Ishikawa (cell line): ENCODE results near the gene OSTF1.

ENCODE experiments used
- CEBPB ChIP-seq: IDR thresholded peaks from 2 replicates; pipeline ENCODE4 v1.6.1; 2012
- CREB1 ChIP-seq: IDR thresholded peaks from 2 replicates; pipeline ENCODE4 v1.6.1; 2012; ENCODE audit warnings: low read depth
- EGR1 ChIP-seq: IDR thresholded peaks from 2 replicates; pipeline ENCODE4 v1.6.1; 2012
- EP300 ChIP-seq: IDR thresholded peaks from 2 replicates; pipeline ENCODE4 v1.6.1; 2012; ENCODE audit warnings: borderline replicate concordance
- FOXM1 ChIP-seq: IDR thresholded peaks from 2 replicates; pipeline ENCODE4 v1.6.1; 2012; ENCODE audit warnings: low read depth, borderline replicate concordance
- NFIC ChIP-seq: IDR thresholded peaks from 2 replicates; pipeline ENCODE4 v1.6.1; 2012
- RAD21 ChIP-seq: IDR thresholded peaks from 2 replicates; pipeline ENCODE4 v1.6.1; 2012; ENCODE audit warnings: low read depth
- TAF1 ChIP-seq: IDR thresholded peaks from 2 replicates; pipeline ENCODE4 v1.6.1; 2012; ENCODE audit warnings: low read depth, mild to moderate bottlenecking
- TCF12 ChIP-seq: IDR thresholded peaks from 2 replicates; pipeline ENCODE4 v1.6.1; 2012; ENCODE audit warnings: low read depth
- TEAD4 ChIP-seq: IDR thresholded peaks from 2 replicates; pipeline ENCODE4 v1.6.1; 2012
- YY1 ChIP-seq: IDR thresholded peaks from 2 replicates; pipeline ENCODE4 v1.6.1; 2012; ENCODE audit warnings: low read depth
- ZBTB7A ChIP-seq: IDR thresholded peaks from 2 replicates; pipeline ENCODE4 v1.6.1; 2012; ENCODE audit warnings: low read depth
- TF ChIP-seq, protein P1 (sequence below): IDR thresholded peaks from 2 replicates; pipeline ENCODE4 v1.6.1; 2012; ENCODE audit warnings: low read depth, mild to moderate bottlenecking
- TF ChIP-seq, protein P2 (sequence below): IDR thresholded peaks from 2 replicates; pipeline ENCODE4 v1.6.1; 2012
- TF ChIP-seq, protein P3 (sequence below): IDR thresholded peaks from 2 replicates; pipeline ENCODE4 v1.6.1; 2012

Gene OSTF1

DNA sequence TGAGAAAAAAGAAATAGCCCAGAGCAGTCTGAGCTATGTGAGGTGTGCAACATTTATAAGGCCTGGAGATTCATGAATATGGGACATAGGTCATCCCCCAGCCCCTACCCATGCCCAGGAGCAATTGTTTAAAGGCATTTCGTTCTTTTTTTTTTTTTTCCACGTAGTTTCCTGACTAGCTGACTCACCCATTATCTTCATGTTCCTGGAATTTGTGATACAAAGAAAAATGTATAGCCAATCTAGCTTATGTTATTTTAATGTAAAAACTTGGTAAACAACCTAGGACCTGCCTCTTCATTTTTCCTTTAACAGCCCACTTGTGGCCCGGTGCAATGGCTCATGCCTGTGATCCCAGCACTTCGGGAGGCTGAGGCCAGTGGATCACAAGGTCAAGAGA, 81.3 kb downstream of the OSTF1 start:
- TF ChIP-seq RAD21 (no peak), TEAD4 (no peak), FOXM1 (no peak), YY1 (no peak), CREB1 (no peak), EP300 (no peak), CEBPB (no peak), NFIC (no peak), EGR1 (no peak)
- TF ChIP-seq, protein P1, sequence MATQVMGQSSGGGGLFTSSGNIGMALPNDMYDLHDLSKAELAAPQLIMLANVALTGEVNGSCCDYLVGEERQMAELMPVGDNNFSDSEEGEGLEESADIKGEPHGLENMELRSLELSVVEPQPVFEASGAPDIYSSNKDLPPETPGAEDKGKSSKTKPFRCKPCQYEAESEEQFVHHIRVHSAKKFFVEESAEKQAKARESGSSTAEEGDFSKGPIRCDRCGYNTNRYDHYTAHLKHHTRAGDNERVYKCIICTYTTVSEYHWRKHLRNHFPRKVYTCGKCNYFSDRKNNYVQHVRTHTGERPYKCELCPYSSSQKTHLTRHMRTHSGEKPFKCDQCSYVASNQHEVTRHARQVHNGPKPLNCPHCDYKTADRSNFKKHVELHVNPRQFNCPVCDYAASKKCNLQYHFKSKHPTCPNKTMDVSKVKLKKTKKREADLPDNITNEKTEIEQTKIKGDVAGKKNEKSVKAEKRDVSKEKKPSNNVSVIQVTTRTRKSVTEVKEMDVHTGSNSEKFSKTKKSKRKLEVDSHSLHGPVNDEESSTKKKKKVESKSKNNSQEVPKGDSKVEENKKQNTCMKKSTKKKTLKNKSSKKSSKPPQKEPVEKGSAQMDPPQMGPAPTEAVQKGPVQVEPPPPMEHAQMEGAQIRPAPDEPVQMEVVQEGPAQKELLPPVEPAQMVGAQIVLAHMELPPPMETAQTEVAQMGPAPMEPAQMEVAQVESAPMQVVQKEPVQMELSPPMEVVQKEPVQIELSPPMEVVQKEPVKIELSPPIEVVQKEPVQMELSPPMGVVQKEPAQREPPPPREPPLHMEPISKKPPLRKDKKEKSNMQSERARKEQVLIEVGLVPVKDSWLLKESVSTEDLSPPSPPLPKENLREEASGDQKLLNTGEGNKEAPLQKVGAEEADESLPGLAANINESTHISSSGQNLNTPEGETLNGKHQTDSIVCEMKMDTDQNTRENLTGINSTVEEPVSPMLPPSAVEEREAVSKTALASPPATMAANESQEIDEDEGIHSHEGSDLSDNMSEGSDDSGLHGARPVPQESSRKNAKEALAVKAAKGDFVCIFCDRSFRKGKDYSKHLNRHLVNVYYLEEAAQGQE: no peak
- TF ChIP-seq, protein P2, sequence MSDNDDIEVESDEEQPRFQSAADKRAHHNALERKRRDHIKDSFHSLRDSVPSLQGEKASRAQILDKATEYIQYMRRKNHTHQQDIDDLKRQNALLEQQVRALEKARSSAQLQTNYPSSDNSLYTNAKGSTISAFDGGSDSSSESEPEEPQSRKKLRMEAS: no peak
- TF ChIP-seq, protein P3, sequence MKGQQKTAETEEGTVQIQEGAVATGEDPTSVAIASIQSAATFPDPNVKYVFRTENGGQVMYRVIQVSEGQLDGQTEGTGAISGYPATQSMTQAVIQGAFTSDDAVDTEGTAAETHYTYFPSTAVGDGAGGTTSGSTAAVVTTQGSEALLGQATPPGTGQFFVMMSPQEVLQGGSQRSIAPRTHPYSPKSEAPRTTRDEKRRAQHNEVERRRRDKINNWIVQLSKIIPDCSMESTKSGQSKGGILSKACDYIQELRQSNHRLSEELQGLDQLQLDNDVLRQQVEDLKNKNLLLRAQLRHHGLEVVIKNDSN: no peak

DNA sequence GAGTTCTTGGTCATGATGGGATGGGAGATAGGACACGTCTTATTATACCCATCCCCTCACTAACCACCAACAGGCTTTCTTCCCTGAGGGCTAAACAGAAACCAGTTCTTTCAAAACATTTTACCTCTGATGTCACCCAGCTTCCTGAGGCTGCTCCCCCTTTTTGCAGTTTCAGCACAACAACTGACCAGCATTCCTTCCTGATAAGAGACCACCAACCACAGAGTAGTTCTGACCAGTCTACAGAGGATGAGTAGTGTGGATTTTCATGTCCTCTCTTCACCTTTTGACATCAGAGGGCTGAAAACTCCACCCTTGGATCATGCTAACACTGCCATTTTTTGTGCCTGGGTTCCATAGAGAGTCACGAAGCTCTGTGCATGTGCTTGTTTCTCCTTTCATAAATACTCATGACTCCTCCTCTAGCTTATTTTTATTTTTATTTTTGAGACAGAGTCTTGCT, 82.6 kb downstream of the OSTF1 start:
- TF ChIP-seq CEBPB (no peak), TEAD4 (no peak), YY1 (no peak), ZBTB7A (no peak)
- TF ChIP-seq, protein P2: no peak

DNA sequence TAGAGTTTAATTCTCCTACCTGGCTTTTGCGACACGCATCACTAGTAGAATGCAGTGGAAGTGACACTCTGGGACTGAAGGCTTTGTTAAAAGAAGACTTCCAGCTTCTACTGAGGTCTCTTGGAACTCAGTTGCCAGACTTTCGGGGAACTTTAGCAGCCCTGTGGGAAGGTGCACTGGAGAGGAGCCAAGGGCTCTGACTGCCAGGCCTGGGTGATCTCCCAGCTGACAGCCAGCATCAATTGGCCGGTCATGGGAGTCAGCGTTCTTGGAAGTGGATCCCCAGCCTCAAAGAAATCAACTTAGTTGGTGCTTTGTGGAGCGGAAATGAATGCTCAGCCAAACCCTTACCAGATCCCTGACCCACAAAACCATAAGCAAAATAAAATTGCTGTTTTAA, 87.1 kb downstream of the OSTF1 start:
- TF ChIP-seq TEAD4 (no peak), NFIC (no peak), EP300 (no peak), CEBPB (no peak), RAD21 (no peak), EGR1 (no peak), TCF12 (no peak), TAF1 (no peak), YY1 (no peak), ZBTB7A (no peak)
- TF ChIP-seq, protein P3: no peak
- TF ChIP-seq, protein P2: no peak
- TF ChIP-seq, protein P1: no peak

DNA sequence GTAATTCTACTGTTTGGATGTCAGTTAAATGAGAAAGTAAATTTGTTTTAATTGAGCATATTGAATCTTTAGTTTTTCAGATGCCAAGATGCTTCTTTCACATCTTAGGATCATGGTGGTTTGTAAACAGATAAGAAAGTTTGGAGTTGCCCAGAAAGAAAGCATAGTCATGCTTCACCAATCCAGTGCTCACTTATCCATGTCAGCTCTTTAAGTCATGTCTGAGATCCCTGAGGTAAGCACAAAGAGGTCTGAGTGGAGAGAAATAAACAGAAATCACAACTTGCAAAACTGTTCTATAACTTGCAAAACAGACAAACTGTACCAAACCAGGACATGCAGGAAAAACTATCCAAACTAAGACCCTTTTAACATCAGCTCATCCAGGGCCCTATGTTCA, 87.7 kb downstream of the OSTF1 start:
- TF ChIP-seq CEBPB (no peak), TEAD4 (no peak), EGR1 (no peak), TAF1 (no peak), TCF12 (no peak), FOXM1 (no peak), NFIC (no peak), CREB1 (no peak)
- TF ChIP-seq, protein P3: no peak

DNA sequence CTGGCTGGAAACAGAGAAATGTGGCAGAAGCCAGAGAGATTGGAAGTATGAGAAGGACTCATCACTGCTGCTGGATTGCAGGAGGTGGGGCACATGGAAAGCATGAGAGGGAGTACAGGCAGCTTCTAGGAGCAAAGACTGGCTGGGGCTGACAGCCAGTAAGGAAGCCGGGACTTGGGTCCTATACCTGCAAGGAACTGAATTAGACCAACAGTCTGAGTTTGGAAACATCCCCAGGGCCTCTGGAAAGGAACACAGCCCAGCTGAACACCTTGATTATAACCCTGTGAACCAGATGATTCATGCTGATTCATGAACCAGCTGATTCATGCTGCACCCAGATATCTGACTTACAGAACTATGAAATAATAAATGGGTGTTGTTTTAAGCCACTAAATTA, 93.4 kb downstream of the OSTF1 start:
- no peak for TF ChIP-seq YY1
- no peak for TF ChIP-seq CEBPB
- TF ChIP-seq, protein P1: no peak
- TF ChIP-seq NFIC: no peak
- TF ChIP-seq ZBTB7A: no peak
- no peak for TF ChIP-seq CREB1
